ENCODE measurements around the gene OPN3.

OPN3 gene

GRCh38 chr1:241637046-241637590 is 3.1 kb downstream of the OPN3 start:
- Histone ChIP-seq H3K36me3 (ENCODE audit: control insufficient read depth in 2 of 2, insufficient read depth in 2 of 2, low read length in 2 of 2) (no peaks in the 10 kb centered on the region), H3K27ac (ENCODE audit: low read length) (no peak overlapping the region), H3K9ac (ENCODE audit: low read length in 2 of 2) (no peak overlapping the region), H3K27me3 (ENCODE audit: control insufficient read depth in 1 of 2, insufficient read depth in 2 of 2, low read length in 2 of 2) (no peaks in the 10 kb centered on the region), H3K4me3 (ENCODE audit: low read length in 2 of 2) (no peak overlapping the region), H3K9me3 (ENCODE audit: control insufficient read depth in 2 of 2, low read length in 2 of 2) (no peaks in the 10 kb centered on the region), H3K4me1 (ENCODE audit: control insufficient read depth, insufficient read depth, low read length) (peaks cover 5% of the 10 kb centered on the region)

GRCh38 chr1:241636291-241636690 is 3.9 kb downstream of the OPN3 start:
- Histone ChIP-seq H3K9ac (ENCODE audit: low read length in 2 of 2) (no peak overlapping the region), H3K36me3 (ENCODE audit: control insufficient read depth in 2 of 2, insufficient read depth in 2 of 2, low read length in 2 of 2) (no peaks in the 10 kb centered on the region), H3K27ac (ENCODE audit: low read length) (no peak overlapping the region), H3K27me3 (ENCODE audit: control insufficient read depth in 1 of 2, insufficient read depth in 2 of 2, low read length in 2 of 2) (no peaks in the 10 kb centered on the region), H3K4me3 (ENCODE audit: low read length in 2 of 2) (no peak overlapping the region), H3K9me3 (ENCODE audit: control insufficient read depth in 2 of 2, low read length in 2 of 2) (no peaks in the 10 kb centered on the region), H3K4me1 (ENCODE audit: control insufficient read depth, insufficient read depth, low read length) (peaks cover 5% of the 10 kb centered on the region)

- Histone ChIP-seq H3K4me3 (ENCODE audit: low read length in 2 of 2) (no peak overlapping the region), H3K9ac (ENCODE audit: low read length in 2 of 2) (no peak overlapping the region), H3K9me3 (ENCODE audit: control insufficient read depth in 2 of 2, low read length in 2 of 2) (no peaks in the 10 kb centered on the region), H3K4me1 (ENCODE audit: control insufficient read depth, insufficient read depth, low read length) (peaks cover 4% of the 10 kb centered on the region), H3K27me3 (ENCODE audit: control insufficient read depth in 1 of 2, insufficient read depth in 2 of 2, low read length in 2 of 2) (no peaks in the 10 kb centered on the region), H3K36me3 (ENCODE audit: control insufficient read depth in 2 of 2, insufficient read depth in 2 of 2, low read length in 2 of 2) (no peaks in the 10 kb centered on the region), H3K27ac (ENCODE audit: low read length) (no peak overlapping the region)
Measured at GRCh38 chr1:241635556-241636152, 4.5 kb downstream of the OPN3 start.

DNA sequence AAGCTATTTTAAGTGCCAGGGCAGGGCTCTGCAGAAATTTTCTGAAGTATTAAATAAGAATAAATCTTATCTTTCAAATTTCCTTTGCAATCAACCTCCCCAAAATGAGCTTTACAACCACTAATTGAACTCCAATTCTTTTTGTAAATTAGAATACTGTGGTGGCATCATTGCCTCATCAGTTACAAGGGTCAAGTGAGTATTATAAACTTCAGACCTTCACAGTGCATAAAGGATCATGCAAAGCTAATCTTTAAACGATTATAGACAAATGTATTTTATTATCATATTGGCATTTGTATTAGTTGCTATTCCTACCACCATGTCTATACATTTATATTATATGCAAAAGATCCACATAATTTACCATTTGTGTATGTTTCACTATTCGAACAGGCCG is 7.2 kb downstream of the OPN3 start:
- Histone ChIP-seq H3K9ac (ENCODE audit: low read length in 2 of 2) (no peak overlapping the region), H3K4me3 (ENCODE audit: low read length in 2 of 2) (no peak overlapping the region), H3K36me3 (ENCODE audit: control insufficient read depth in 2 of 2, insufficient read depth in 2 of 2, low read length in 2 of 2) (no peaks in the 10 kb centered on the region), H3K9me3 (ENCODE audit: control insufficient read depth in 2 of 2, low read length in 2 of 2) (no peaks in the 10 kb centered on the region), H3K4me1 (ENCODE audit: control insufficient read depth, insufficient read depth, low read length) (no peaks in the 10 kb centered on the region), H3K27ac (ENCODE audit: low read length) (no peak overlapping the region), H3K27me3 (ENCODE audit: control insufficient read depth in 1 of 2, insufficient read depth in 2 of 2, low read length in 2 of 2) (no peaks in the 10 kb centered on the region)

GRCh38 chr1:241631674-241632073 is 8.5 kb downstream of the OPN3 start:
- H3K4me1 ChIP-seq (ENCODE audit: control insufficient read depth, insufficient read depth, low read length): no peaks in the 10 kb centered on the region
- H3K4me3 ChIP-seq (ENCODE audit: low read length in 2 of 2): no peak overlapping the region
- no peak overlapping the region for H3K27ac ChIP-seq (ENCODE audit: low read length)
- H3K27me3 ChIP-seq (ENCODE audit: control insufficient read depth in 1 of 2, insufficient read depth in 2 of 2, low read length in 2 of 2): no peaks in the 10 kb centered on the region
- H3K9me3 ChIP-seq (ENCODE audit: control insufficient read depth in 2 of 2, low read length in 2 of 2): no peaks in the 10 kb centered on the region
- no peak overlapping the region for H3K9ac ChIP-seq (ENCODE audit: low read length in 2 of 2)
- H3K36me3 ChIP-seq (ENCODE audit: control insufficient read depth in 2 of 2, insufficient read depth in 2 of 2, low read length in 2 of 2): no peaks in the 10 kb centered on the region

DNA sequence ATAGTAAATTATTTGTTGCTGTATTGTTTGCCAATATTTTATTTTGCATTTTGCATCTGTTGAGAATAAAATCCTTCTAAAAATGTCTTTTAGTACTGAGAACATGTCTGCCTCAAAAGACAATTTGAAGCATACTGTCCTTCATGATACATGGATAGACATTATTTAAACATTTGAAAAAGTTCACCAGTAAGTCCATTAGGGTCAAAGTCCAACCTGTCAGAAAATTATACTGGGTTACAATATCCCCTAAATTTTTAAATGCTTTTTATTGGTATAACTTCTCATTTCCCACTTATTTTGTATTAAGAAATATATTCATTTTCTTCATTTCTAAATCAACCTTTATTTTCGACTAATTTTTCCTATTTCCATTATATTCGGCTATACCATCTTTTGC is 9.3 kb downstream of the OPN3 start:
- no peak overlapping the region for H3K9ac ChIP-seq (ENCODE audit: low read length in 2 of 2)
- H3K4me1 ChIP-seq (ENCODE audit: control insufficient read depth, insufficient read depth, low read length): no peaks in the 10 kb centered on the region
- H3K27me3 ChIP-seq (ENCODE audit: control insufficient read depth in 1 of 2, insufficient read depth in 2 of 2, low read length in 2 of 2): no peaks in the 10 kb centered on the region
- no peaks in the 10 kb centered on the region for H3K9me3 ChIP-seq (ENCODE audit: control insufficient read depth in 2 of 2, low read length in 2 of 2)
- no peak overlapping the region for H3K27ac ChIP-seq (ENCODE audit: low read length)
- H3K4me3 ChIP-seq (ENCODE audit: low read length in 2 of 2): no peak overlapping the region
- H3K36me3 ChIP-seq (ENCODE audit: control insufficient read depth in 2 of 2, insufficient read depth in 2 of 2, low read length in 2 of 2): no peaks in the 10 kb centered on the region

DNA sequence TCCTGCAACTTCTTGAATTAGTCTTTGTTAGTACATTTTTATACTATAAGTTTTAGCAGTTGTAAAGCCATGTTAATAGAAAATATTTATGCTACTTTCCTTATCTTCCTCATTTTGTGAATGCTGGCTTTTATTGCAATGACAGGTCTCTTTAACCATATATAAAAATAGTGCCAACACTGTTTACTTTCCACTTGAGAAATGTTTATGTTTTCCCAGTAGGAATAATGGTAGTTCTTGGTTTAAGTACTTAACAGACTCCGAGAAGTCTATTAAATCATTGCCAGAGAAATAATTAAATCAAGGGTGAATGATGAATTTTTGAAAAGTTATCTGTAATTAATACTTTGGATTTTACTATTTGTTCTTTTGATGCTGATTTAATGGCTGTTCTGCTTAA is 9.7 kb downstream of the OPN3 start:
- no peaks in the 10 kb centered on the region for H3K4me1 ChIP-seq (ENCODE audit: control insufficient read depth, insufficient read depth, low read length)
- no peak overlapping the region for H3K9ac ChIP-seq (ENCODE audit: low read length in 2 of 2)
- no peaks in the 10 kb centered on the region for H3K9me3 ChIP-seq (ENCODE audit: control insufficient read depth in 2 of 2, low read length in 2 of 2)
- H3K4me3 ChIP-seq (ENCODE audit: low read length in 2 of 2): no peak overlapping the region
- no peaks in the 10 kb centered on the region for H3K36me3 ChIP-seq (ENCODE audit: control insufficient read depth in 2 of 2, insufficient read depth in 2 of 2, low read length in 2 of 2)
- H3K27me3 ChIP-seq (ENCODE audit: control insufficient read depth in 1 of 2, insufficient read depth in 2 of 2, low read length in 2 of 2): no peaks in the 10 kb centered on the region
- H3K27ac ChIP-seq (ENCODE audit: low read length): no peak overlapping the region

DNA sequence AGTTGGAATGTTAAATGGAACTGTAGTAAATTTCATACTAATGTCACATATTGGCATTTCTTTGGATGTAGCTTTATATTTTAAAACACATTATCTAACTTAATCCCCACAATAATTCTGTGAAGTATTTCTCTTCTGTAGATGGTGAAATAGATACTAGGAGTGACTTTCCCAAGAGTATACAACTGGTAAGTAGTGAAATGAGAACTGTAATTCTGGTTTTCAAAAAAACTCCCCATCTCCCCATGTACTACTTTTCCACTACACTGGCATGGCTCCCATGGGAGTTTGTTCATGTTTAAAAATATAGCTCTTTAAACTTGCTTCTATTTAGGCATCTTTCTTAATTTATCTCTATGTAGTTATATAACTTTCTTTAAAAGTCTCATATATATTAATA is 10.2 kb downstream of the OPN3 start:
- H3K4me3 ChIP-seq (ENCODE audit: low read length in 2 of 2): no peak overlapping the region
- no peaks in the 10 kb centered on the region for H3K36me3 ChIP-seq (ENCODE audit: control insufficient read depth in 2 of 2, insufficient read depth in 2 of 2, low read length in 2 of 2)
- no peaks in the 10 kb centered on the region for H3K27me3 ChIP-seq (ENCODE audit: control insufficient read depth in 1 of 2, insufficient read depth in 2 of 2, low read length in 2 of 2)
- no peak overlapping the region for H3K27ac ChIP-seq (ENCODE audit: low read length)
- H3K9me3 ChIP-seq (ENCODE audit: control insufficient read depth in 2 of 2, low read length in 2 of 2): no peaks in the 10 kb centered on the region
- no peak overlapping the region for H3K9ac ChIP-seq (ENCODE audit: low read length in 2 of 2)
- no peaks in the 10 kb centered on the region for H3K4me1 ChIP-seq (ENCODE audit: control insufficient read depth, insufficient read depth, low read length)

DNA sequence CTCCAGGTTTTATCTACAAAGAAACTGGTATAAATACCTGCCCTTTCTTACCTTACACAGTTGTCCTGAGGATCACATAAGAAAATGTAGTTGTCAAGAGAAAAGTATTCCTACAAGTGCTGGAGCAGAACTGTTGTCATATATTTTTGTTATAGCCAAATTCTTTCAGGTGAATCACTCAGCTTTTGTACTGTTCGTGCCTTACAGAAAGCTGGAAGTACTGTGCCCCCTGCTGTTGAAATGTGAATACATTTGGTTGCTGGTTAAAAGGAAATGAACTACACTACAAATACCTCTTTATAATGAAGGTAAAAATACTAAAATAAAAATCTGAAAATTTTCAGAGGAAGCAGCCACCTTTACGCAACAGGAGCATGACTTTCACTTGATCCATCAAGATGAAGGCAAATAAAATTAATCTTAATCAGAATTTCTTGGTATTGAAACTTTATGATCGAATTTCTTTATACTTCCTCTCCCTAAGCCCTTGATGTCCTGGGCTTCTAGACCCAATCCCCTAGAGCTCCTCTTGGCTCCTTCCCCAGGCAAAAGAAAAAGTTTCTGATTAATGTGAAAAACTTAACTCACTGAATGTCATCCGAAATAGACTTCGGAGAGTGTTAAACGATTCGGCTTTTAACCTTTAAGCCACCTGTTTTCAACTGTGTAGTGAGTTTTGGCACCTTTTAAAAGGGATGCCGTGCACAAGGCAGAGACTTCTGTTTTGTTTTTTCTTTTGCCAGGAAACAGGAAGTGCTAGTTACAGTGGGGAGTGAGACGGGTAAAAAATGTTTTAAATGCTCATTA is 12.5 kb downstream of the OPN3 start:
- Histone ChIP-seq H3K9ac (ENCODE audit: low read length in 2 of 2) (no peak overlapping the region), H3K36me3 (ENCODE audit: control insufficient read depth in 2 of 2, insufficient read depth in 2 of 2, low read length in 2 of 2) (no peaks in the 10 kb centered on the region), H3K9me3 (ENCODE audit: control insufficient read depth in 2 of 2, low read length in 2 of 2) (no peaks in the 10 kb centered on the region), H3K4me1 (ENCODE audit: control insufficient read depth, insufficient read depth, low read length) (no peaks in the 10 kb centered on the region), H3K27me3 (ENCODE audit: control insufficient read depth in 1 of 2, insufficient read depth in 2 of 2, low read length in 2 of 2) (no peaks in the 10 kb centered on the region), H3K4me3 (ENCODE audit: low read length in 2 of 2) (no peak overlapping the region), H3K27ac (ENCODE audit: low read length) (no peak overlapping the region)

DNA sequence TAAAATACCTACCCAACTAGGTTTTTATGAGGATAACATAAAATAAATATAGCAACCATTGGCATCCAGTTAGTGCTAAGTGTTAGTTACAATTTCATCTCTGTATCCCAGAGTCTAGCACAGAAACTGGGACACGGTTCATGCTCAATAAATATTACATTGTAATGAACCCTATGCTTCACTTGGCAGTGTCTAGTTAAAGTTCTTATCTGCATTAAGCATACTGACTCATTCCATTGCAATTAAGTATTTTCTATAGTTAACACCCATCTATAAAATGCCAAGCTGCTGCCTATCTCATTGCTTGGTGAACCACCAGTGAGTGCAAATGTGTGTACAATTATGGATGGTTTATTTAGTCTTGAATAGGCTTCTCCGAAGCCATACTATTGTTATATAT is 15.2 kb downstream of the OPN3 start:
- Histone ChIP-seq H3K9me3 (ENCODE audit: control insufficient read depth in 2 of 2, low read length in 2 of 2) (no peaks in the 10 kb centered on the region), H3K36me3 (ENCODE audit: control insufficient read depth in 2 of 2, insufficient read depth in 2 of 2, low read length in 2 of 2) (no peaks in the 10 kb centered on the region), H3K27ac (ENCODE audit: low read length) (no peak overlapping the region), H3K4me3 (ENCODE audit: low read length in 2 of 2) (no peak overlapping the region), H3K27me3 (ENCODE audit: control insufficient read depth in 1 of 2, insufficient read depth in 2 of 2, low read length in 2 of 2) (no peaks in the 10 kb centered on the region), H3K4me1 (ENCODE audit: control insufficient read depth, insufficient read depth, low read length) (no peaks in the 10 kb centered on the region), H3K9ac (ENCODE audit: low read length in 2 of 2) (no peak overlapping the region)

DNA sequence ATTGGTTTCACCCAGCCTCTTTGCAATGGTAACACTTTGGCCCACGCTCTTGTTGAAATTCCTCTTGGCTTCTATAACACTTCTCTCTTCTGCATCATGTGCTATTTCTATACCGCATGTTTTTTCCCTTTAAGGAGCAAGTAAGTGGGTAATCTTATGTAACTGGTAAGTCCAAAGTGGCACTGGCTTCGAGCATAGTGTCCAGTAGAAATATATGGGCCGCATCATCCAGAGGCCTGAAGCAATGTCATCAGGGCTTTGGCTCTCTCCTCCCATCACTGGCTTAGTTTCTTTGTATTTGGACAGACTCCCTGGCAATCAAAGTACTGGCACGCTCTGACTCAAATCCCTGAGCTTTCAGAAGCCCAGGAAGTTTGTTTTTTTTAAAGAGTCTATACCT is 17.5 kb downstream of the OPN3 start:
- no peaks in the 10 kb centered on the region for H3K4me1 ChIP-seq (ENCODE audit: control insufficient read depth, insufficient read depth, low read length)
- no peaks in the 10 kb centered on the region for H3K9me3 ChIP-seq (ENCODE audit: control insufficient read depth in 2 of 2, low read length in 2 of 2)
- no peak overlapping the region for H3K27ac ChIP-seq (ENCODE audit: low read length)
- no peaks in the 10 kb centered on the region for H3K27me3 ChIP-seq (ENCODE audit: control insufficient read depth in 1 of 2, insufficient read depth in 2 of 2, low read length in 2 of 2)
- no peak overlapping the region for H3K9ac ChIP-seq (ENCODE audit: low read length in 2 of 2)
- no peak overlapping the region for H3K4me3 ChIP-seq (ENCODE audit: low read length in 2 of 2)
- no peaks in the 10 kb centered on the region for H3K36me3 ChIP-seq (ENCODE audit: control insufficient read depth in 2 of 2, insufficient read depth in 2 of 2, low read length in 2 of 2)

Measured in stomach smooth muscle (tissue), 2 donors.